Measurements from ENCODE around the gene NXF1. TPM values are rescaled to one million over a fixed set of nuclear protein-coding genes. Genes with fewer than 3 reads are reported as not detected.

Gene NXF1
- total RNA-seq, 1 experiment from 2014 or later = 69.0 TPM

DNA sequence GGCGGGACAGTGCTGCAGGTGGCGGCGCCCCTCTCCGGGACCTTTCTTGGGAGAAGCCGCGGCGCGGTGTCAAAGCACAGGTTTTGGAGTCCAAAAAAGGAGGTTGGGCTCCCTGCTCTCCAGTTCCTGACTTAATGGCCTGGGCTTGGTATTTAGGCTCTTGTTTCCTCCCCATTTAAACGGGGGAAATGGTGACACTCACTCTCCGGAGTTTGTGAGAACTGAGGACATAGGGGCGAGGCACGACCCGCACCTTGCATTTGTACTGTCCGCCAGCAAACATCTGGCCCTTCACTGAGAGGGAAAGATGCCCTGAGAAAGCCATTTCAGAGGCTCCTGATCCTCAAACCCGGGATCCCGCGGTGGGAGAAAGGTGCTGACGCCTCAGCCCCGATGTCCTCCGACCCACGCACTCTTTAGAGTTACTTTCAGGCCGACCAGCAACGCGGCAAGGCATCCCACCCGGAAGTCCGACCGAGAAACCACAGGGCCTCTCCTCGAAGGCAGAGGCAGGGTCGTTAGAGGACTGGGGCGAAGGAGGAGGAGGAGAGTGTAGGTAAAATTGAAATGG lies 37.0 kb upstream of the NXF1 start:
- Histone ChIP-seq H3K27me3 (ENCODE audit: insufficient read depth, low read length) (no peaks in the 10 kb centered on the region), H2BK15ac (ENCODE audit: low read depth, low read length) (no peak overlapping the region; the same call in 1 of the 2 replicates), H4K8ac (replicated peaks; ENCODE audit: insufficient read length, low read depth, low read length) (no peak overlapping the region), H2BK20ac (ENCODE audit: low read depth, low read length, poor library complexity, severe bottlenecking) (peak overlapping the region; percentile 83), H3T11ph (ENCODE audit: low read length) (peak overlapping the region; percentile 48), H2BK120ac (ENCODE audit: low read depth, low read length, poor library complexity, severe bottlenecking) (peak overlapping the region; percentile 74), H3K14ac (ENCODE audit: insufficient read depth, low read length) (peak overlapping the region; percentile 92), H2AFZ (ENCODE audit: low read length) (no peak overlapping the region), H3K4me1 (ENCODE audit: insufficient read depth, low read length) (no peaks in the 10 kb centered on the region), H3K27ac (ENCODE audit: insufficient read length, low read depth, low read length) (peak overlapping the region; percentile 80), H3K79me2 (ENCODE audit: insufficient read depth, low read length) (peaks cover 9% of the 10 kb centered on the region; the same call in 1 of the 2 replicates), H3K4ac (ENCODE audit: low read depth, low read length) (peak overlapping the region; percentile 24; the same call in 1 of the 2 replicates), H2BK5ac (ENCODE audit: insufficient read length, low read length) (no peak overlapping the region), H3K9me3 (ENCODE audit: control insufficient read depth, low read depth, low read length) (no peaks in the 10 kb centered on the region), H2AK5ac (ENCODE audit: insufficient read length, low read length) (no peak overlapping the region), H2BK12ac (ENCODE audit: insufficient read length, low read depth, low read length) (no peak overlapping the region), H3K23me2 (ENCODE audit: insufficient read length, low read depth, low read length, poor library complexity, severe bottlenecking) (peaks cover 18% of the 10 kb centered on the region), H4K5ac (ENCODE audit: insufficient read length, low read depth, low read length) (no peak overlapping the region), H3K56ac (ENCODE audit: insufficient read length, low read depth, low read length) (no peak overlapping the region), H3K4me2 (ENCODE audit: insufficient read depth, insufficient read length, low read length) (peak overlapping the region; percentile 63), H4K91ac (ENCODE audit: insufficient read length, low read depth, low read length) (no peak overlapping the region), H3K23ac (ENCODE audit: insufficient read length, low read depth, low read length) (no peak overlapping the region), H3K79me1 (ENCODE audit: insufficient read depth, low read depth, low read length, poor library complexity, severe bottlenecking) (peaks cover 3% of the 10 kb centered on the region), H3K9ac (ENCODE audit: extremely low read depth, insufficient read length, low read length) (peak overlapping the region; percentile 50), H4K20me1 (ENCODE audit: control insufficient read depth, insufficient read depth, insufficient read length) (no peaks in the 10 kb centered on the region), H3K18ac (ENCODE audit: insufficient read length, low read depth, low read length) (peak overlapping the region; percentile 91)
- Mint-ChIP-seq H3K9me3 (peaks cover 4 to 14% of the 10 kb centered on the region in 2 experiments), H3K27ac (no peak overlapping the region), H3K36me3 (ENCODE audit: insufficient read depth in 1 of 3, low read depth in 3 of 3) (peaks cover 7 to 14% (median 14%) of the 10 kb centered on the region in 3 experiments; a peak in 6 of 7 replicates), H3K4me3 (no peak overlapping the region), H3K27me3 (ENCODE audit: low read depth) (no peaks in the 10 kb centered on the region; the same call in 1 of the 2 replicates), H3K4me1 (peaks cover 11 to 19% of the 10 kb centered on the region in 2 experiments)
- no CpG with 5 or more reads among the region's 30 CpGs for WGBS (ENCODE audit: extremely low coverage, insufficient read length, low lambda C conversion rate)
- DNase-seq = peak; percentile 64
- TF ChIP-seq, protein P1, sequence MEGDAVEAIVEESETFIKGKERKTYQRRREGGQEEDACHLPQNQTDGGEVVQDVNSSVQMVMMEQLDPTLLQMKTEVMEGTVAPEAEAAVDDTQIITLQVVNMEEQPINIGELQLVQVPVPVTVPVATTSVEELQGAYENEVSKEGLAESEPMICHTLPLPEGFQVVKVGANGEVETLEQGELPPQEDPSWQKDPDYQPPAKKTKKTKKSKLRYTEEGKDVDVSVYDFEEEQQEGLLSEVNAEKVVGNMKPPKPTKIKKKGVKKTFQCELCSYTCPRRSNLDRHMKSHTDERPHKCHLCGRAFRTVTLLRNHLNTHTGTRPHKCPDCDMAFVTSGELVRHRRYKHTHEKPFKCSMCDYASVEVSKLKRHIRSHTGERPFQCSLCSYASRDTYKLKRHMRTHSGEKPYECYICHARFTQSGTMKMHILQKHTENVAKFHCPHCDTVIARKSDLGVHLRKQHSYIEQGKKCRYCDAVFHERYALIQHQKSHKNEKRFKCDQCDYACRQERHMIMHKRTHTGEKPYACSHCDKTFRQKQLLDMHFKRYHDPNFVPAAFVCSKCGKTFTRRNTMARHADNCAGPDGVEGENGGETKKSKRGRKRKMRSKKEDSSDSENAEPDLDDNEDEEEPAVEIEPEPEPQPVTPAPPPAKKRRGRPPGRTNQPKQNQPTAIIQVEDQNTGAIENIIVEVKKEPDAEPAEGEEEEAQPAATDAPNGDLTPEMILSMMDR (conservative IDR thresholded peaks at IDR 0.05) = no peak
